ENCODE data around the gene ATAT1.
A peak's percentile ranks its signal among the peaks of the same experiment; 100 is the strongest.

The ATAT1 gene

GRCh38 chr6:30679765-30680535 lies 53.3 kb downstream of the ATAT1 start:
- no peak overlapping the region for H3K4me3 ChIP-seq (ENCODE audit: low read length)
- TF ChIP-seq CTCF (IDR thresholded peaks at IDR 0.05; ENCODE audit: insufficient read depth, low read depth, low read length, missing control alignments), result no peak

GRCh38 chr6:30681766-30682142 lies 55.1 kb downstream of the ATAT1 start:
- no peak overlapping the region for H3K4me3 ChIP-seq (ENCODE audit: low read length)
- no peak for DNase-seq (ENCODE audit: low read depth)
- no peak for TF ChIP-seq CTCF (IDR thresholded peaks at IDR 0.05; ENCODE audit: insufficient read depth, low read depth, low read length, missing control alignments)

More at GRCh38 chr6:30679765-30680535, 53.3 kb downstream of the ATAT1 start:
- no peak for DNase-seq (ENCODE audit: low read depth)

GRCh38 chr6:30682143-30683117 lies 55.8 kb downstream of the ATAT1 start:
- H3K4me3 ChIP-seq (ENCODE audit: low read length), result peak overlapping the region; percentile 70
- peak; percentile 84 for DNase-seq (ENCODE audit: low read depth)
- no peak for TF ChIP-seq CTCF (IDR thresholded peaks at IDR 0.05; ENCODE audit: insufficient read depth, low read depth, low read length, missing control alignments)

GRCh38 chr6:30683183-30683979 lies 56.7 kb downstream of the ATAT1 start:
- peak overlapping the region; percentile 70 for H3K4me3 ChIP-seq (ENCODE audit: low read length)
- no peak for TF ChIP-seq CTCF (IDR thresholded peaks at IDR 0.05; ENCODE audit: insufficient read depth, low read depth, low read length, missing control alignments)
- DNase-seq (ENCODE audit: low read depth), result no peak

DNA sequence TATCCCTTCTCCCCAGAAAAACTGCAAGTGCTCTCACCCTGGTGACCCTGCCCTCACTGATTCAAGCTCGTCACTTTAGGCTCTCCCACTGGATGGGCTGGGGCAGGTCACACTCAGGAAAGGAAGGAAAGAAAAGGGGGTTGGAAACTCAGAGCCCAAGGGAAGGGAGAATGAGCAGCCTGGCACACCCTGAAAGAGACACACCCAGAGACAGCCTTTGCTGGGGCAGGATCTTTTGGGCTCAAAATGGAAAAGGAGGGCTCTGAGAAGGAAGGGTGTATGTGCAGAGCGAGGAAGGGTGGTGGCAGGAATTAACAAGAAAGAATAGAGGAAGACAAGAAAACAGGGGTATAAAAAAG lies 57.3 kb downstream of the ATAT1 start:
- no peak for TF ChIP-seq CTCF (IDR thresholded peaks at IDR 0.05; ENCODE audit: insufficient read depth, low read depth, low read length, missing control alignments)
- DNase-seq (ENCODE audit: low read depth), result peak; percentile 21
- H3K4me3 ChIP-seq (ENCODE audit: low read length), result peak overlapping the region; percentile 70

DNA sequence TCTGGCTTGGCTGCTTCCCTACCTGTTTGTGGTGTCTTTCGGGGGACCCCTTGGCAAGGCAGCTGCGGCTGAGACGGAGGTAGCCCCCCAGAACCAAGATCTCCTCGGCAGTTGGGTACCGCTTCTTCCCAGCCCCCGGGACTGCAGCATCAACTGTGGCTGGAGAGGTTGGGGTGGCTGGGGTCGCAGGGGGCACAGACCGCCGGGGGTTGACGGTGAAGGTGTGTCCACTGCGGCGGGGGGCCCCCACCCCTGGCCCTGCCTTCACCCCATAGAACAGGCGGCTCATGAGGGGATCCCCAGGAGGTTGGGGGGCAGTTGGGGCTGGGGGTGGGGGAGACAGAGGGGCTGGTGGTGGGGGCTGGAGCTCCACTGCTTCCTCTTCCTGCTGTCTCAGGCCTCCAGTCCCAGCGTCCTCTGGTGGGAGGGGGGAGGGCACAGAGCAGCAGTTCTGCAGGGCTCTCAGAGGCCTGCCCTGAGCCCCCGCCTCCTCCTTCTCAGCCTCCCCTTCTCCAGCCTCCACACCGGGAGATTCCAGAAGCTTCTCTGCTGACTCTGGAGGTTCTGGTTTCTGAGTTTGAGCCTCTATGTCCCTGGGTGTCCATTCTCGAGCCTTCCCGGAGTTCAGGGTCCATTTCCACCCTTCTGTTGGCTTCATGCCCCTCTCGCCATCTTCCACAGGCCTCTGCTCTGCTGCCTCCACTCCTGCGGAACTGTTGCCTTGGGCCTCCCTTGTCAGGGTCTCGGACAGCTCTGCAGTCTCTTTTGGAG lies 57.9 kb downstream of the ATAT1 start:
- H3K4me3 ChIP-seq (ENCODE audit: low read length), result peak overlapping the region; percentile 70
- no peak for TF ChIP-seq CTCF (IDR thresholded peaks at IDR 0.05; ENCODE audit: insufficient read depth, low read depth, low read length, missing control alignments)
- DNase-seq (ENCODE audit: low read depth), result peak; percentile 44
